Lung (tissue), 12 donors: ENCODE results near the gene AFF1. TPM values are rescaled to one million over a fixed set of nuclear protein-coding genes. Genes with fewer than 3 reads are reported as not detected.

Experiments
- ATAC-seq: fragments of 200-7000 bp; cut with Tn5 transposase; one replicate; pipeline ENCODE4 v1.9.1; 2020; ENCODE audit warnings: moderate number of reproducible peaks; ENCODE audit not compliant: insufficient read depth, low FRiP score
- DNase-seq, 3 donors: peaks; one replicate each; pipeline ENCODE4 v3.0.0-alpha.2; 2013 to 2017
- H3K27ac ChIP-seq, 2 donors: one replicate each; pipeline ENCODE4 v1.5.1; 2013; ENCODE audit warnings: mild to moderate bottlenecking in 2 of 2, moderate library complexity in 2 of 2, control low read depth in 1 of 2, inconsistent platforms in 1 of 2, low read depth in 1 of 2, low read length in 1 of 2
- H3K27me3 ChIP-seq, 3 donors: one replicate each; pipeline ENCODE4 v1.5.1; 2013; ENCODE audit warnings: low read length in 2 of 3; ENCODE audit not compliant: control insufficient read depth in 3 of 3, insufficient read depth in 3 of 3
- H3K36me3 ChIP-seq, 4 donors: one replicate each; pipeline ENCODE4 v1.5.1; 2013; ENCODE audit warnings: low read length in 4 of 4, mild to moderate bottlenecking in 1 of 4, moderate library complexity in 1 of 4; ENCODE audit not compliant: control insufficient read depth in 4 of 4, insufficient read depth in 4 of 4
- H3K4me1 ChIP-seq, 5 donors: one replicate each; pipeline ENCODE4 v1.5.1; 2013; ENCODE audit warnings: low read length in 5 of 5, mild to moderate bottlenecking in 2 of 5, moderate library complexity in 1 of 5; ENCODE audit not compliant: control insufficient read depth in 5 of 5, insufficient read depth in 5 of 5
- H3K4me3 ChIP-seq: one replicate; pipeline ENCODE4 v1.5.1; 2013; ENCODE audit warnings: mild to moderate bottlenecking, control low read depth, moderate library complexity
- H3K9ac ChIP-seq, 2 donors: one replicate each; pipeline ENCODE4 v1.5.1; 2013; ENCODE audit warnings: low read length in 2 of 2, control low read depth in 1 of 2; ENCODE audit not compliant: insufficient read depth in 1 of 2
- H3K9me3 ChIP-seq, 4 donors: one replicate each; pipeline ENCODE4 v1.5.1; 2013; ENCODE audit warnings: low read length in 3 of 4, mild to moderate bottlenecking in 1 of 4, moderate library complexity in 1 of 4; ENCODE audit not compliant: control insufficient read depth in 4 of 4, insufficient read depth in 3 of 4
- CTCF ChIP-seq: IDR thresholded peaks from 2 replicates; pipeline ENCODE4 v1.5.1; 2012; ENCODE audit warnings: mild to moderate bottlenecking; ENCODE audit errors: control extremely low read depth, extremely low read depth
- WGBS, 2 donors: extraction: QIAGEN DNeasy Blood & Tissue Kit; methylation state at CpG; one replicate each; pipeline ENCODE4 v1.1.7; 2013; 5-methylcytosine and 5-hydroxymethylcytosine counted together
- polyA plus RNA-seq, 2 donors: library from polyadenylated mRNA; stranded (reverse); fragments of 200-250 nt; gene quantifications; one replicate each; pipeline ENCODE4 v1.2.1, GENCODE V29; 2013
- total RNA-seq, 2 donors: library from RNA; depleted of rRNA in 1 of 2; stranded (reverse); fragments of >200 nt in 1 of 2; gene quantifications; one replicate each; pipeline ENCODE4 v1.2.1, GENCODE V29; 2014 to 2021
- donor health status: control.
- donor health status: control.
- donor health status: Bipolar disorder and iron deficiency.
- donor health status: healthy.
- donor health status: DM: yes; HTN: yes; CAD: no.

The AFF1 gene
- total and polyA plus RNA-seq, 4 donors, result 9.5 to 79.0 (median 35.8) TPM

GRCh38 chr4:87087015-87087414 lies 152.2 kb downstream of the AFF1 start:
- H3K9me3 ChIP-seq, result no peaks in the 10 kb centered on the region
- no peak overlapping the region for H3K4me3 ChIP-seq
- no peak for TF ChIP-seq CTCF
- DNase-seq (no peak), ATAC-seq (no peak)
- no peaks in the 10 kb centered on the region for H3K27me3 ChIP-seq
- H3K4me1 ChIP-seq, result peaks cover 0 to 9% (median 7%) of the 10 kb centered on the region in 5 donors
- H3K36me3 ChIP-seq, result peaks cover 2% of the 10 kb centered on the region in 4 donors
- peak overlapping the region in 1 of 2 donors; percentile 34 for H3K27ac ChIP-seq
- no peak overlapping the region for H3K9ac ChIP-seq
- 44 to 68% methylated on average over 1 of the region's 1 CpG for WGBS, 2 donors

- Histone ChIP-seq H3K36me3 (peaks cover 2% of the 10 kb centered on the region in 4 donors), H3K27me3 (no peaks in the 10 kb centered on the region), H3K4me3 (no peak overlapping the region), H3K4me1 (peaks cover 0 to 10% (median 6%) of the 10 kb centered on the region in 5 donors), H3K9me3 (no peaks in the 10 kb centered on the region), H3K27ac (no peak overlapping the region), H3K9ac (no peak overlapping the region)
- ATAC-seq (no peak), DNase-seq (peak in 1 of 3 donors; percentile 37)
- no peak for TF ChIP-seq CTCF
- 43 to 48% methylated on average over 1 of the region's 1 CpG for WGBS, 2 donors
These were observed 152.6 kb downstream of the AFF1 start for GRCh38 chr4:87087420-87087819.

- 62 to 85% methylated on average over 8 of the region's 8 CpGs for WGBS, 2 donors
- Histone ChIP-seq H3K27ac (no peak overlapping the region), H3K4me3 (no peak overlapping the region), H3K9me3 (no peaks in the 10 kb centered on the region), H3K9ac (no peak overlapping the region), H3K36me3 (peaks cover 2% of the 10 kb centered on the region in 4 donors), H3K27me3 (no peaks in the 10 kb centered on the region), H3K4me1 (peaks cover 0 to 13% (median 7%) of the 10 kb centered on the region in 5 donors)
- no peak for DNase-seq
- no peak for ATAC-seq
- no peak for TF ChIP-seq CTCF
These were observed 153.4 kb downstream of the AFF1 start for GRCh38 chr4:87088186-87088585.

GRCh38 chr4:87089368-87089767 lies 154.6 kb downstream of the AFF1 start:
- H3K9me3 ChIP-seq, result no peaks in the 10 kb centered on the region
- no peak overlapping the region for H3K4me3 ChIP-seq
- peaks cover 2% of the 10 kb centered on the region in 4 donors for H3K36me3 ChIP-seq
- peaks cover 0 to 19% (median 8%) of the 10 kb centered on the region in 5 donors for H3K4me1 ChIP-seq
- no peak overlapping the region for H3K27ac ChIP-seq
- WGBS, 2 donors, result 44 to 58% methylated on average over 3 of the region's 3 CpGs
- TF ChIP-seq CTCF, result no peak
- ATAC-seq (no peak), DNase-seq (peak in 1 of 3 donors; percentile 45)
- no peak overlapping the region for H3K9ac ChIP-seq
- no peaks in the 10 kb centered on the region for H3K27me3 ChIP-seq
